Peyer's patch (tissue), 4 donors: ENCODE measurements around the gene TMSB15B.
"Not testable (repeated sequence)": the region's sequence is repeated elsewhere in the genome, so short reads cannot be mapped to it uniquely, and the experiment has no call there.

Experiments used
- POLR2A ChIP-seq, 2 donors: fragments of 450-650 bp; IDR thresholded peaks; one replicate each; pipeline ENCODE4 v1.5.1; 2017; ENCODE audit warnings: antibody characterized with exemption in 2 of 2, mild to moderate bottlenecking in 2 of 2, moderate library complexity in 2 of 2
- TF ChIP-seq, protein P1 (sequence below), 6 experiments: fragments of 450-650 bp in 4 of 6; fragments of 200-600 bp in 2 of 6; sonication (generic) in 1 of 6; IDR thresholded peaks; one replicate each; pipeline ENCODE4 v1.5.1; 2017 to 2019; ENCODE audit warnings: antibody characterized with exemption in 6 of 6, mild to moderate bottlenecking in 3 of 6, moderate library complexity in 1 of 6

DNA sequence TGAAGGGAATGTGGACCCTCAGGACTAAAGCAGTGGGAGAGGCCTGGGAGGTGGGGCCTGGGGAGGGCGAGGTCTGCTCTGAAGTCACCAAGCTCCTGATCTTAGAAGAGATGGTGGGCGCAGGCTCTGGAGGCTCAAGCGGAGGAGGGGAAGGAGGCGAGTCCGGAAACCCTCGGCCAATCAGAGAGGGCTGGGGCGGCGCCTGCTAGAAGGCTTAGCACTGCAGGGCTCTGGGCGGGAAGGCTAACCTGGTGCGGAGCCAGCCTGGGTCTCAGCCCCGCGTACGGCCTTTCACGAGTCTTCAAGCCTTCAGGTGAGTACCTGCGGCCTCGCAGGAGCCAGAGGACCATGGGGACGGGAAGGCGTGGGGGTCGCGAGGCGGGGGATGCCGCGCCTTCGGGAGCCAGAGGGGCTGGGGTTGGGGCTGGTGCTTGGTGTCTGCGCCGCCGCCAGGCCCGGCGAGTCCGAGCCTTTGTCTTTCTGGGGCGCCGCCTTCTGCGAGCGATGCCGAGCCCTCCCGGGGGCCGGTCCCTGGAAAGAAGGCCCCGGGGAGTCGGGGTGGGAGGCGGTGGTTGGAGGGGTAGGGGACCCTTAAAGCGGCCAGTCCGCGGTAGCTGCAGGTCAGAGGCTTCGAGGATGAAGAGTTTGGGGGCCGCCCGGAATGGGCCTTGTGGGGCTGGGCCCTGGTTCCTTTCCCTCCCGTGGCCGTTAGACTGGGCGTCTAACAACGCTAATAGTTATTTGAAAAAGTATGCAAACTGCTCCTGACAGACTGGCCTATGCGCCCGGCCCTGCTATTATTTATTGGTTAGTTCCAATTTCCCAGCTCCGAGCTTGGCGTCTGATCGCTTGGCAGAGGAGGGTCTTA lies at the start of gene TMSB15B:
- TF ChIP-seq POLR2A (IDR thresholded peaks at IDR 0.05): not testable (repeated sequence)
- TF ChIP-seq, protein P1, sequence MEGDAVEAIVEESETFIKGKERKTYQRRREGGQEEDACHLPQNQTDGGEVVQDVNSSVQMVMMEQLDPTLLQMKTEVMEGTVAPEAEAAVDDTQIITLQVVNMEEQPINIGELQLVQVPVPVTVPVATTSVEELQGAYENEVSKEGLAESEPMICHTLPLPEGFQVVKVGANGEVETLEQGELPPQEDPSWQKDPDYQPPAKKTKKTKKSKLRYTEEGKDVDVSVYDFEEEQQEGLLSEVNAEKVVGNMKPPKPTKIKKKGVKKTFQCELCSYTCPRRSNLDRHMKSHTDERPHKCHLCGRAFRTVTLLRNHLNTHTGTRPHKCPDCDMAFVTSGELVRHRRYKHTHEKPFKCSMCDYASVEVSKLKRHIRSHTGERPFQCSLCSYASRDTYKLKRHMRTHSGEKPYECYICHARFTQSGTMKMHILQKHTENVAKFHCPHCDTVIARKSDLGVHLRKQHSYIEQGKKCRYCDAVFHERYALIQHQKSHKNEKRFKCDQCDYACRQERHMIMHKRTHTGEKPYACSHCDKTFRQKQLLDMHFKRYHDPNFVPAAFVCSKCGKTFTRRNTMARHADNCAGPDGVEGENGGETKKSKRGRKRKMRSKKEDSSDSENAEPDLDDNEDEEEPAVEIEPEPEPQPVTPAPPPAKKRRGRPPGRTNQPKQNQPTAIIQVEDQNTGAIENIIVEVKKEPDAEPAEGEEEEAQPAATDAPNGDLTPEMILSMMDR (IDR thresholded peaks at IDR 0.05): not testable (repeated sequence)
